Measurements from ENCODE around the gene CECR2. TPM values are rescaled to one million over a fixed set of nuclear protein-coding genes. Genes with fewer than 3 reads are reported as not detected.
A peak's percentile ranks its signal among the peaks of the same experiment; 100 is the strongest.

Gene CECR2
- total RNA-seq, 1 experiment from 2014 or later, result 111 TPM

GRCh38 chr22:17407643-17408042, 38.4 kb downstream of the CECR2 start:
- no peak for DNase-seq (ENCODE audit: low spot score)
- Mint-ChIP-seq H3K27ac (peak overlapping the region; percentile 2; the same call in 1 of the 2 replicates), H3K9me3 (no peaks in the 10 kb centered on the region), H3K27me3 (ENCODE audit: low read depth) (no peaks in the 10 kb centered on the region), H3K4me3 (no peak overlapping the region), H3K36me3 (no peaks in the 10 kb centered on the region), H3K4me1 (peaks cover 60% of the 10 kb centered on the region)
- TF ChIP-seq, protein P1, sequence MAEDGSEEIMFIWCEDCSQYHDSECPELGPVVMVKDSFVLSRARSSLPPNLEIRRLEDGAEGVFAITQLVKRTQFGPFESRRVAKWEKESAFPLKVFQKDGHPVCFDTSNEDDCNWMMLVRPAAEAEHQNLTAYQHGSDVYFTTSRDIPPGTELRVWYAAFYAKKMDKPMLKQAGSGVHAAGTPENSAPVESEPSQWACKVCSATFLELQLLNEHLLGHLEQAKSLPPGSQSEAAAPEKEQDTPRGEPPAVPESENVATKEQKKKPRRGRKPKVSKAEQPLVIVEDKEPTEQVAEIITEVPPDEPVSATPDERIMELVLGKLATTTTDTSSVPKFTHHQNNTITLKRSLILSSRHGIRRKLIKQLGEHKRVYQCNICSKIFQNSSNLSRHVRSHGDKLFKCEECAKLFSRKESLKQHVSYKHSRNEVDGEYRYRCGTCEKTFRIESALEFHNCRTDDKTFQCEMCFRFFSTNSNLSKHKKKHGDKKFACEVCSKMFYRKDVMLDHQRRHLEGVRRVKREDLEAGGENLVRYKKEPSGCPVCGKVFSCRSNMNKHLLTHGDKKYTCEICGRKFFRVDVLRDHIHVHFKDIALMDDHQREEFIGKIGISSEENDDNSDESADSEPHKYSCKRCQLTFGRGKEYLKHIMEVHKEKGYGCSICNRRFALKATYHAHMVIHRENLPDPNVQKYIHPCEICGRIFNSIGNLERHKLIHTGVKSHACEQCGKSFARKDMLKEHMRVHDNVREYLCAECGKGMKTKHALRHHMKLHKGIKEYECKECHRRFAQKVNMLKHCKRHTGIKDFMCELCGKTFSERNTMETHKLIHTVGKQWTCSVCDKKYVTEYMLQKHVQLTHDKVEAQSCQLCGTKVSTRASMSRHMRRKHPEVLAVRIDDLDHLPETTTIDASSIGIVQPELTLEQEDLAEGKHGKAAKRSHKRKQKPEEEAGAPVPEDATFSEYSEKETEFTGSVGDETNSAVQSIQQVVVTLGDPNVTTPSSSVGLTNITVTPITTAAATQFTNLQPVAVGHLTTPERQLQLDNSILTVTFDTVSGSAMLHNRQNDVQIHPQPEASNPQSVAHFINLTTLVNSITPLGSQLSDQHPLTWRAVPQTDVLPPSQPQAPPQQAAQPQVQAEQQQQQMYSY (CRISPR knock-in tag; IDR thresholded peaks at IDR 0.05), result no peak
- TF ChIP-seq SMAD3 (CRISPR knock-in tag; IDR thresholded peaks at IDR 0.05; ENCODE audit: borderline replicate concordance), result no peak
- no peak for TF ChIP-seq ZMAT4 (CRISPR knock-in tag; IDR thresholded peaks at IDR 0.05)
- TF ChIP-seq, protein P2, sequence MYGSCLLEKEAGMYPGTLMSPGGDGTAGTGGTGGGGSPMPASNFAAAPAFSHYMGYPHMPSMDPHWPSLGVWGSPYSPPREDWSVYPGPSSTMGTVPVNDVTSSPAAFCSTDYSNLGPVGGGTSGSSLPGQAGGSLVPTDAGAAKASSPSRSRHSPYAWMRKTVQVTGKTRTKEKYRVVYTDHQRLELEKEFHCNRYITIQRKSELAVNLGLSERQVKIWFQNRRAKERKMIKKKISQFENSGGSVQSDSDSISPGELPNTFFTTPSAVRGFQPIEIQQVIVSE (CRISPR knock-in tag; IDR thresholded peaks at IDR 0.05; ENCODE audit: borderline replicate concordance), result no peak
- TF ChIP-seq STAT6 (CRISPR knock-in tag; conservative IDR thresholded peaks at IDR 0.05; ENCODE audit: low read depth), result no peak
- TF ChIP-seq CBFB (CRISPR knock-in tag; IDR thresholded peaks at IDR 0.05; ENCODE audit: low read depth), result no peak
- CTCF ChIA-PET, result interaction anchor here (0.6 kb wide), 1 partner anchor 8 kb away, joined by 4 read pairs; no protein-coding TSS in a partner anchor
- POLR2A ChIA-PET, result no interaction called here
- no peak for ATAC-seq

- H3K27ac Mint-ChIP-seq, result peak overlapping the region; percentile 58
- no peak for ATAC-seq
- POLR2A ChIA-PET, result no interaction called here
- CTCF ChIA-PET, result no interaction called here
- H3K9me3 Mint-ChIP-seq, result no peaks in the 10 kb centered on the region
- H3K36me3 Mint-ChIP-seq, result no peaks in the 10 kb centered on the region
- DNase-seq (ENCODE audit: low spot score), result no peak
- H3K4me3 Mint-ChIP-seq, result no peak overlapping the region
- H3K4me1 Mint-ChIP-seq, result peaks cover 77% of the 10 kb centered on the region
- H3K27me3 Mint-ChIP-seq (ENCODE audit: low read depth), result no peaks in the 10 kb centered on the region
- TF ChIP-seq FOXP1 (CRISPR knock-in tag; IDR thresholded peaks at IDR 0.05; ENCODE audit: borderline replicate concordance) (no peak), STAT6 (CRISPR knock-in tag; conservative IDR thresholded peaks at IDR 0.05; ENCODE audit: low read depth) (no peak), ESRRA (CRISPR knock-in tag; IDR thresholded peaks at IDR 0.05; ENCODE audit: borderline replicate concordance) (no peak), ZNF121 (CRISPR knock-in tag; IDR thresholded peaks at IDR 0.05) (no peak), ATF1 (CRISPR knock-in tag; IDR thresholded peaks at IDR 0.05) (no peak), NFYB (CRISPR knock-in tag; conservative IDR thresholded peaks at IDR 0.05; ENCODE audit: low read depth) (no peak), NR2C2 (CRISPR knock-in tag; IDR thresholded peaks at IDR 0.05) (no peak)
- TF ChIP-seq, protein P3, sequence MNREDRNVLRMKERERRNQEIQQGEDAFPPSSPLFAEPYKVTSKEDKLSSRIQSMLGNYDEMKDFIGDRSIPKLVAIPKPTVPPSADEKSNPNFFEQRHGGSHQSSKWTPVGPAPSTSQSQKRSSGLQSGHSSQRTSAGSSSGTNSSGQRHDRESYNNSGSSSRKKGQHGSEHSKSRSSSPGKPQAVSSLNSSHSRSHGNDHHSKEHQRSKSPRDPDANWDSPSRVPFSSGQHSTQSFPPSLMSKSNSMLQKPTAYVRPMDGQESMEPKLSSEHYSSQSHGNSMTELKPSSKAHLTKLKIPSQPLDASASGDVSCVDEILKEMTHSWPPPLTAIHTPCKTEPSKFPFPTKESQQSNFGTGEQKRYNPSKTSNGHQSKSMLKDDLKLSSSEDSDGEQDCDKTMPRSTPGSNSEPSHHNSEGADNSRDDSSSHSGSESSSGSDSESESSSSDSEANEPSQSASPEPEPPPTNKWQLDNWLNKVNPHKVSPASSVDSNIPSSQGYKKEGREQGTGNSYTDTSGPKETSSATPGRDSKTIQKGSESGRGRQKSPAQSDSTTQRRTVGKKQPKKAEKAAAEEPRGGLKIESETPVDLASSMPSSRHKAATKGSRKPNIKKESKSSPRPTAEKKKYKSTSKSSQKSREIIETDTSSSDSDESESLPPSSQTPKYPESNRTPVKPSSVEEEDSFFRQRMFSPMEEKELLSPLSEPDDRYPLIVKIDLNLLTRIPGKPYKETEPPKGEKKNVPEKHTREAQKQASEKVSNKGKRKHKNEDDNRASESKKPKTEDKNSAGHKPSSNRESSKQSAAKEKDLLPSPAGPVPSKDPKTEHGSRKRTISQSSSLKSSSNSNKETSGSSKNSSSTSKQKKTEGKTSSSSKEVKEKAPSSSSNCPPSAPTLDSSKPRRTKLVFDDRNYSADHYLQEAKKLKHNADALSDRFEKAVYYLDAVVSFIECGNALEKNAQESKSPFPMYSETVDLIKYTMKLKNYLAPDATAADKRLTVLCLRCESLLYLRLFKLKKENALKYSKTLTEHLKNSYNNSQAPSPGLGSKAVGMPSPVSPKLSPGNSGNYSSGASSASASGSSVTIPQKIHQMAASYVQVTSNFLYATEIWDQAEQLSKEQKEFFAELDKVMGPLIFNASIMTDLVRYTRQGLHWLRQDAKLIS (CRISPR knock-in tag; IDR thresholded peaks at IDR 0.05; ENCODE audit: borderline replicate concordance), result no peak
- TF ChIP-seq, protein P1 (CRISPR knock-in tag; IDR thresholded peaks at IDR 0.05), result no peak
These were observed 41.3 kb downstream of the CECR2 start for GRCh38 chr22:17410576-17410975.

All from WTC11 (cell line).